ENCODE data around the gene TAPBPL. TPM values are rescaled to one million over a fixed set of nuclear protein-coding genes. Genes with fewer than 3 reads are reported as not detected.

Gene TAPBPL
- total and polyA plus RNA-seq, 7 donors, result 14.4 to 36.0 (median 26.7) TPM

DNA sequence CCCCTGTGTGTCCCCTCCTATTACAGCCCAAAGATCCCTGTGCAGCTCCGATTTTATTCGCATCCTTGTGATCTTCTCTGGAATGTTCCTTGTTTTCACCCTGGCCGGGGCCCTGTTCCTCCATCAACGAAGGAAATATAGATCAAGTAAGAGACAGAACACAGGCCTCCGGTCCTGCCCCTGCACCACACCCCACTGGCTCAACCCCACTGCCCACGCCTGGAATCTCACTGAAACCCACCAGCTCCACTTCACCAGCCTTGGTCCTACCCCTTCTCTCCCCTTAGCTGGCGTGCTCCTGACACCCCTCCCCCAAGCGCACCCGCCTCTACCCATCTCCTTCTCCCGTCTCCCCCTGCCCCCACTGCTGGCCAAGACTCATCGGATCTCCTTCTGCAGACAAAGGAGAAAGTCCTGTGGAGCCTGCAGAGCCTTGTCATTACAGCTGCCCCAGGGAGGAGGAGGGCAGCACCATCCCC lies 934 bp upstream of the TAPBPL start:
- TF ChIP-seq, protein P1, sequence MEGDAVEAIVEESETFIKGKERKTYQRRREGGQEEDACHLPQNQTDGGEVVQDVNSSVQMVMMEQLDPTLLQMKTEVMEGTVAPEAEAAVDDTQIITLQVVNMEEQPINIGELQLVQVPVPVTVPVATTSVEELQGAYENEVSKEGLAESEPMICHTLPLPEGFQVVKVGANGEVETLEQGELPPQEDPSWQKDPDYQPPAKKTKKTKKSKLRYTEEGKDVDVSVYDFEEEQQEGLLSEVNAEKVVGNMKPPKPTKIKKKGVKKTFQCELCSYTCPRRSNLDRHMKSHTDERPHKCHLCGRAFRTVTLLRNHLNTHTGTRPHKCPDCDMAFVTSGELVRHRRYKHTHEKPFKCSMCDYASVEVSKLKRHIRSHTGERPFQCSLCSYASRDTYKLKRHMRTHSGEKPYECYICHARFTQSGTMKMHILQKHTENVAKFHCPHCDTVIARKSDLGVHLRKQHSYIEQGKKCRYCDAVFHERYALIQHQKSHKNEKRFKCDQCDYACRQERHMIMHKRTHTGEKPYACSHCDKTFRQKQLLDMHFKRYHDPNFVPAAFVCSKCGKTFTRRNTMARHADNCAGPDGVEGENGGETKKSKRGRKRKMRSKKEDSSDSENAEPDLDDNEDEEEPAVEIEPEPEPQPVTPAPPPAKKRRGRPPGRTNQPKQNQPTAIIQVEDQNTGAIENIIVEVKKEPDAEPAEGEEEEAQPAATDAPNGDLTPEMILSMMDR (IDR thresholded peaks at IDR 0.05), result no peak
- TF ChIP-seq POLR2A (IDR thresholded peaks at IDR 0.05) (no peak), POLR2AphosphoS5 (IDR thresholded peaks at IDR 0.05) (no peak), EP300 (IDR thresholded peaks at IDR 0.05) (no peak)
- WGBS, 2 donors, result 6 to 13% methylated on average over 11 of the region's 11 CpGs
- peak; percentile 83 for DNase-seq
- intact Hi-C loops (cut with DNase I), result loop anchor here (2.0 to 5.0 kb wide), 4 partner anchors 20 to 129 kb away; partner anchors contain the start of gene VAMP1
- Histone ChIP-seq H3K9me3 (no peaks in the 10 kb centered on the region), H3K27ac (peak overlapping the region; percentile 90 to 98 (median 94)), H3K27me3 (no peaks in the 10 kb centered on the region), H3K36me3 (peaks cover 0 to 36% (median 15%) of the 10 kb centered on the region in 4 donors), H3K4me1 (peaks cover 0 to 43% (median 37%) of the 10 kb centered on the region in 4 donors), H3K4me3 (peak overlapping the region; percentile 53 to 80 (median 60))

DNA sequence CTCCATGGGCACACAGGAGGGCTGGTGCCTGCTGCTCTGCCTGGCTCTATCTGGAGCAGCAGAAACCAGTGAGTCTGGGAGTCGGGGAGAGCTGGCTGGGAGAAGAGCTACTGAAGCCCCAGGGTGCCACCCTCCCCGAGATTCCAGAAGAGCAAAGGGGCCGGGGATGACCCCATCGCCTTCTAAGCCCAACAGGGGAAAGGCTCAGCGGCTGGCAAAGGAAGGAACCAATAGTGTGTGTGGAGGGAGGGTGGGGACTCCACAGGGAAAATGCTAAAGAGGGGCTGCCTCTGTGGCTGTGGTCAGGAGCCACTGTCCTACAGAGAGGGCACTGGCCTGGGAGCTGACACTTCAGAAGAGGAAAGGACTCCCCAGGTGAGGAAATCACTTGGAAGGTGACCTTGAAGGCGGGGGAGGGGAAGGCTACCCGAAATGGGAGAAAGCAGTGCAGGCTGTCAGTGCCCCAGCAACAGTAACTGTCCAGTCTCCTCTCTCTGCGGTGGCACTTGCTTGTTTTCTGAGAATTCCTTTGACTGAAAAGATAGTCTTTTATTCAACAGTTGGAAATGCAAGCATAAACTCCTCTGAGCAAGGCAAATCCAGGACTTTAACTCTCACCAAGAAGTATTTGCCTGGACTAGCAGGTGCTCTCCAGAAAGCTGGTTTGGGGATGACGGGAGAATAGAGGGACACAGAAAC lies 552 bp downstream of the TAPBPL start:
- Histone ChIP-seq H3K9me3 (no peaks in the 10 kb centered on the region), H3K4me1 (peaks cover 0 to 43% (median 37%) of the 10 kb centered on the region in 4 donors), H3K27me3 (no peaks in the 10 kb centered on the region), H3K27ac (peak overlapping the region; percentile 90 to 98 (median 94)), H3K36me3 (peaks cover 0 to 31% (median 20%) of the 10 kb centered on the region in 4 donors), H3K4me3 (peak overlapping the region; percentile 53 to 80 (median 60))
- DNase-seq, result peak; percentile 79
- intact Hi-C loops (cut with DNase I), result loop anchor here (5.0 kb wide), 2 partner anchors 60 to 130 kb away; no protein-coding TSS in a partner anchor
- WGBS, 2 donors, result 0 to 7% methylated on average over 9 of the region's 9 CpGs
- TF ChIP-seq, protein P1 (IDR thresholded peaks at IDR 0.05), result no peak
- peak in 2 of 4 donors; percentile 9 to 14 for TF ChIP-seq POLR2AphosphoS5 (IDR thresholded peaks at IDR 0.05)

DNA sequence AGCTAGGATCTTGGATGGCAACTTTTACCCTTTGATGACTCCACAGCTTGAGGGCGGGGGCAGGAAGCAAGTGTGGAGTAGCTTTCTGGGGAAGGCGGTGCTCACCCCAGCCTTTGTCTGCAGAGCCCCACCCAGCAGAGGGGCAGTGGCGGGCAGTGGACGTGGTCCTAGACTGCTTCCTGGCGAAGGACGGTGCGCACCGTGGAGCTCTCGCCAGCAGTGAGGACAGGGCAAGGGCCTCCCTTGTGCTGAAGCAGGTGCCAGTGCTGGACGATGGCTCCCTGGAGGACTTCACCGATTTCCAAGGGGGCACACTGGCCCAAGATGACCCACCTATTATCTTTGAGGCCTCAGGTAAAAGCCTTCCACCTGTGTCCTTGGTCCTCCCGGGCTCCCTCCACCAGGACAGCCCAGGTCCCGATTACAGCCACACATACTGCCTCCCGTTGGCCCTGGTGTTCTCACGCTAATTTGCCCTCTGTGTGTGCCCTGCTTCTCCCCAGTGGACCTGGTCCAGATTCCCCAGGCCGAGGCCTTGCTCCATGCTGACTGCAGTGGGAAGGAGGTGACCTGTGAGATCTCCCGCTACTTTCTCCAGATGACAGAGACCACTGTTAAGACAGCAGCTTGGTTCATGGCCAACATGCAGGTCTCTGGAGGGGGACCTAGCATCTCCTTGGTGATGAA lies 1.2 kb downstream of the TAPBPL start:
- TF ChIP-seq POLR2AphosphoS5 (IDR thresholded peaks at IDR 0.05) (peak in 2 of 4 donors; percentile 10 to 51), POLR2A (IDR thresholded peaks at IDR 0.05) (no peak)
- H3K4me3 ChIP-seq, result peak overlapping the region; percentile 53 to 80 (median 60)
- H3K9me3 ChIP-seq, result no peaks in the 10 kb centered on the region
- H3K4me1 ChIP-seq, result peaks cover 0 to 43% (median 36%) of the 10 kb centered on the region in 4 donors
- intact Hi-C loops (cut with DNase I), result loop anchor here (5.0 kb wide), 2 partner anchors 61 to 131 kb away; no protein-coding TSS in a partner anchor
- 20 to 48% methylated on average over 17 of the region's 17 CpGs for WGBS, 2 donors
- H3K27ac ChIP-seq, result peak overlapping the region; percentile 90 to 98 (median 94)
- H3K27me3 ChIP-seq, result no peaks in the 10 kb centered on the region
- H3K36me3 ChIP-seq, result peaks cover 0 to 32% (median 26%) of the 10 kb centered on the region in 4 donors
- DNase-seq, result no peak

DNA sequence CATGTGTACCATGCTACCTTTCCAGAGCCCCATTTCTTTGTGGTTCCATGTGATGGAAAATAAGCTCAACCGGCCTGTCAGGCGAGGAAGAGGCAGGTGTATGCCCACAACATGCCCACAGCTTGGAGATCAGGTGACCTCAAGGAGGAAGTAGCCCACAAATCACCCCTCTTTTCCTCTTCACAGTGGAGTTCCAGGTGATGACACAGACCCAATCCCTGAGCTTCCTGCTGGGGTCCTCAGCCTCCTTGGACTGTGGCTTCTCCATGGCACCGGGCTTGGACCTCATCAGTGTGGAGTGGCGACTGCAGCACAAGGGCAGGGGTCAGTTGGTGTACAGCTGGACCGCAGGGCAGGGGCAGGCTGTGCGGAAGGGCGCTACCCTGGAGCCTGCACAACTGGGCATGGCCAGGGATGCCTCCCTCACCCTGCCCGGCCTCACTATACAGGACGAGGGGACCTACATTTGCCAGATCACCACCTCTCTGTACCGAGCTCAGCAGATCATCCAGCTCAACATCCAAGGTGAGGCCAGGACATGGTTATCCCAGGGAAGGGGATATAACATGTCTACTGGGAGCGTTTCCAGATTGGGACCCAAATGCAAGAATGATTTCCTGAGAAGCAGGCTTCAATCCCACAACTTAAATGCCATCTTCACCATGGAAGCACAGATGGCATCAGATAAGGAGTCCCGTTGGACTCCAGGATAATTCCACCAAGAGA lies 5.5 kb downstream of the TAPBPL start:
- no peaks in the 10 kb centered on the region for H3K9me3 ChIP-seq
- H3K27me3 ChIP-seq, result no peaks in the 10 kb centered on the region
- DNase-seq, result no peak
- WGBS, 2 donors, result 90 to 92% methylated on average over 12 of the region's 12 CpGs
- peaks cover 27 to 72% (median 55%) of the 10 kb centered on the region in 4 donors for H3K36me3 ChIP-seq
- peaks cover 0 to 18% (median 13%) of the 10 kb centered on the region in 4 donors for H3K4me1 ChIP-seq
- intact Hi-C loops (cut with DNase I), result no loop called here
- H3K27ac ChIP-seq, result no peak overlapping the region
- H3K4me3 ChIP-seq, result no peak overlapping the region
- TF ChIP-seq, protein P1 (IDR thresholded peaks at IDR 0.05), result no peak
- TF ChIP-seq EP300 (IDR thresholded peaks at IDR 0.05) (no peak), POLR2A (IDR thresholded peaks at IDR 0.05) (no peak), POLR2AphosphoS5 (IDR thresholded peaks at IDR 0.05) (no peak)

All from sigmoid colon (tissue), 7 donors.